GM12878 (cell line): ENCODE measurements around the gene NOS1AP. TPM values are rescaled to one million over a fixed set of nuclear protein-coding genes. Genes with fewer than 3 reads are reported as not detected.
"Not testable (repeated sequence)": the region's sequence is repeated elsewhere in the genome, so short reads cannot be mapped to it uniquely, and the experiment has no call there.

Experiments used
- ATAC-seq: fragments of 200-7000 bp; cut with Tn5 transposase; 3 replicates; pipeline ENCODE4 v1.9.1; 2020; ENCODE audit warnings: mild to moderate bottlenecking, moderate library complexity
- BruUV-seq: library from RNA; stranded (reverse); fragments of 400-500 nt; replicated peaks from 2 replicates; lab custom pipeline; 2021; lab: Mats Ljungman, UMichigan
- CTCF ChIA-PET: fragments of 300-600 bp; sonication (Branson Sonifier 250); formaldehyde crosslinking; extraction: SDS; loops from one replicate; lab custom pipeline; 2021; ENCODE audit warnings: inconsistent platforms; lab: Yijun Ruan, JAX
- POLR2A ChIA-PET: fragments of 350-600 bp; formaldehyde crosslinking; extraction: SDS; loops from one replicate; lab custom pipeline; 2021; ENCODE audit warnings: inconsistent platforms; lab: Charles Lee
- RAD21 ChIA-PET: fragments of 300-600 bp; sonication (Branson Sonifier 250); formaldehyde crosslinking; loops from one replicate; lab custom pipeline; 2023; ENCODE audit warnings: antibody characterized with exemption; ENCODE audit not compliant: unreplicated experiment; lab: Charles Lee
- SMC1A ChIA-PET: fragments of 300-600 bp; sonication (Branson Sonifier 250); formaldehyde crosslinking; loops from one replicate; lab custom pipeline; 2023; ENCODE audit not compliant: unreplicated experiment, uncharacterized antibody; lab: Charles Lee
- DNase-seq: peaks from one replicate; pipeline ENCODE4 v3.0.0-alpha.2; 2011; ENCODE audit warnings: low read depth, low spot score
- FAIRE-seq: peaks from 3 replicates; lab custom pipeline; 2011; peaks lifted over from hg19 to GRCh38; lab: Jason Lieb, UNC
- H2AFZ ChIP-seq: 2 replicates; pipeline ENCODE4 v1.6.0; 2011; ENCODE audit warnings: low read depth, low read length, control low read depth; ENCODE audit not compliant: control insufficient read depth
- H3K27ac ChIP-seq: 2 replicates; pipeline ENCODE4 v1.5.1; 2011; ENCODE audit warnings: control low read depth; ENCODE audit not compliant: control insufficient read depth, insufficient read depth
- H3K27me3 ChIP-seq, 2 experiments: replicated peaks in 1 of 2; 2 replicates each; pipeline versions ENCODE4 v1.6.0 to v1.6.1; 2011; ENCODE audit warnings: low read length in 1 of 2; ENCODE audit not compliant: control insufficient read depth in 2 of 2, insufficient read depth in 2 of 2
- H3K36me3 ChIP-seq, 2 experiments: 2 replicates each; pipeline ENCODE4 v1.5.1; 2011; ENCODE audit warnings: low read length in 1 of 2; ENCODE audit not compliant: control insufficient read depth in 2 of 2, insufficient read depth in 2 of 2
- H3K4me1 ChIP-seq: 2 replicates; pipeline ENCODE4 v1.6.1; 2011; ENCODE audit warnings: mild to moderate bottlenecking, low read length, moderate library complexity, mixed read lengths; ENCODE audit not compliant: control insufficient read depth, insufficient read depth
- H3K4me2 ChIP-seq: 2 replicates; pipeline ENCODE4 v1.6.0; 2011; ENCODE audit warnings: control low read depth; ENCODE audit not compliant: control insufficient read depth, insufficient read depth
- H3K4me3 ChIP-seq: fragments of 200-600 bp; sonication (generic); 2 replicates; pipeline ENCODE4 v1.5.1; 2016
- H3K79me2 ChIP-seq: 2 replicates; pipeline ENCODE4 v1.6.0; 2011; ENCODE audit warnings: low read length; ENCODE audit not compliant: control insufficient read depth, insufficient read depth
- H3K9ac ChIP-seq: 2 replicates; pipeline ENCODE4 v1.8.0; 2011; ENCODE audit warnings: low read length, control low read depth, mixed read lengths; ENCODE audit not compliant: control insufficient read depth, insufficient read depth
- H3K9me3 ChIP-seq: replicated peaks from 3 replicates; pipeline ENCODE4 v1.5.1; 2011; ENCODE audit warnings: mild to moderate bottlenecking, low read length; ENCODE audit not compliant: control insufficient read depth, insufficient read depth
- H4K20me1 ChIP-seq: 2 replicates; pipeline ENCODE4 v1.6.0; 2011; ENCODE audit not compliant: control insufficient read depth, insufficient read depth
- WGBS: methylation state at CpG from one replicate; pipeline ENCODE4 v1.1.6; 2016; ENCODE audit warnings: low lambda C conversion rate; ENCODE audit not compliant: insufficient replicate concordance, insufficient coverage; ENCODE audit errors: missing lambda C conversion rate; 5-methylcytosine and 5-hydroxymethylcytosine counted together
- in situ Hi-C: fragments of 300-500 bp; cut with MboI; formaldehyde crosslinking; loops from 9 replicates; pipeline ENCODE4 v1.14.3; 2018; ENCODE audit warnings: mixed read lengths
- intact Hi-C: fragments of 100-400 bp; cut with micrococcal nuclease; formaldehyde crosslinking; loops from one replicate; pipeline ENCODE4 v1.14.2; 2022; ENCODE audit not compliant: unreplicated experiment
- microRNA counts: library from miRNA; unstranded; fragments of <30 nt; microRNA quantifications from one replicate; lab custom pipeline; 2016
- microRNA-seq: library from miRNA; unstranded; fragments of <30 nt; microRNA quantifications from one replicate; pipeline ENCODE4, GENCODE V29; 2018
- polyA plus RNA-seq, 11 experiments: library from polyadenylated mRNA; depleted of rRNA in 4 of 11; unstranded in 6 of 11; stranded (reverse) in 5 of 11; fragments of >200 nt; fragmentation: Nextera tagmentation in 4 of 11; fragmentation: Illumina TruSeq in 1 of 11; extraction: Ambion mirVana in 4 of 11; extraction: Trizol in 1 of 11; gene quantifications; 1 replicate in 1 of 11; 2 replicates in 10 of 11; pipeline versions ENCODE4 v1.2.1 to v1.2.3, GENCODE V29; 2011 to 2016; ENCODE audit warnings: inconsistent platforms in 2 of 11, missing spikeins in 2 of 11, low read depth in 1 of 11
- small RNA-seq: library from RNA; depleted of rRNA; stranded (forward); fragments of <200 nt; gene quantifications from one replicate; pipeline ENCODE3, GENCODE V24; 2014
- total RNA-seq, 4 experiments: library from RNA; depleted of rRNA in 3 of 4; stranded (reverse); fragments of >200 nt in 3 of 4; fragmentation: Illumina TruSeq in 1 of 4; extraction: Trizol in 1 of 4; gene quantifications; 2 replicates each; pipeline versions ENCODE4 v1.2.1 to v1.2.3, GENCODE V29; 2013 to 2021

The NOS1AP gene
- total and polyA plus RNA-seq, 10 of the 15 experiments (the other 5 are each of a cell fraction or from before 2014, with no cell fraction given), result 0.03 to 0.15 TPM; not detected in 8

DNA sequence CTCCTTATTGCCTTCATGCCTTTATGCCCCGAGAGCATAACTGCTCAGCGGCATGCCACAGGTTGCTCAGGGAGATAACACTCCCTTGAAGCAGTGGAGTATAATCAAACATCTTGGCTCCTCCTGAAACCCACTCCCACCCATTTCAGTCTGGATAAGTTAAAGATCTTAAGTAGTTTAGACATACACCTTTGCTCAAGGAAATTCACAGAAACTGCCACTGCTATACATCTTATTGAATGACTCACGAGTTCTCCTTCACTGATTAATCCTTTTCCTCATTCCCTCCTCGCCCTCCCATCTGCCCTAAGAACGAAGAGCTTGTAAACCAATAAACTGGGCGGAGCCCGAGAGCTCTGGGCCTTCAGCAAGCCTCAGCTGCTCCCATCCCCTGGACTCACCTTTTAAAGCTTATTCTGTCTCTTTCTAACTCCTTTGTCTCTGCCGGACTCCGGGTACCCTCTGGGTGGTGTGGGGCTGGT is 350.0 kb downstream of the NOS1AP start:
- H3K4me2 ChIP-seq, H2AFZ ChIP-seq, H3K36me3 ChIP-seq, DNase-seq, H3K79me2 ChIP-seq, RAD21 ChIA-PET, H3K27ac ChIP-seq, H4K20me1 ChIP-seq, BruUV-seq, CTCF ChIA-PET, in situ Hi-C loops, intact Hi-C loops, H3K4me1 ChIP-seq, FAIRE-seq, H3K9ac ChIP-seq, H3K4me3 ChIP-seq, H3K9me3 ChIP-seq, H3K27me3 ChIP-seq, ATAC-seq, POLR2A ChIA-PET: not testable (repeated sequence)
- SMC1A ChIA-PET, result interaction anchor here (1.3 to 1.7 kb wide), 2 partner anchors 9 to 11 kb away, joined by 3 to 4 read pairs; no protein-coding TSS in a partner anchor
- 52% methylated on average over 9 of the region's 9 CpGs for WGBS

MicroRNA genes within 50 kb of the gene (microRNA counts, 767-probe panel; counts per million panel counts)
- 55.3 counts per million for microRNA hsa-miR-556-3p (lab: Ali Mortazavi, UCI)
- 55.3 counts per million for microRNA hsa-miR-556-5p (lab: Ali Mortazavi, UCI)

Small RNA genes within 50 kb of the gene (microRNA-seq; reads per million reads assigned to microRNA genes)
- gene MIR4654, result not detected
- gene MIR556, result 0.75 reads per million

Small RNA genes within 50 kb of the gene (small RNA-seq; reads per million reads assigned to genes)
- gene MIR4654 (not detected), gene MIR556 (not detected), gene RNA5SP61 (not detected)

Other genes with a start within 250 kb of the NOS1AP start
- gene OLFML2B, start 45.8 kb upstream of the NOS1AP start, total RNA-seq (2014; rRNA removed), result not detected in 2 replicates
- not detected in 2 replicates for gene OLFML2B, start 45.8 kb upstream of the NOS1AP start, total RNA-seq (2014; rRNA removed; fragmentation: Illumina TruSeq; extraction: Trizol)
- gene OLFML2B, start 45.8 kb upstream of the NOS1AP start, total RNA-seq (2021), result not detected in 2 replicates
- not detected in 2 replicates for gene OLFML2B, start 45.8 kb upstream of the NOS1AP start, polyA plus RNA-seq (2011; rRNA removed)
- gene OLFML2B, start 45.8 kb upstream of the NOS1AP start, polyA plus RNA-seq (2014; fragmentation: Illumina TruSeq; extraction: Trizol), result not detected in 2 replicates
- gene OLFML2B, start 45.8 kb upstream of the NOS1AP start, polyA plus RNA-seq (2014; fragmentation: Nextera tagmentation; extraction: Ambion mirVana), result not detected
- gene OLFML2B, start 45.8 kb upstream of the NOS1AP start, polyA plus RNA-seq (2014; rRNA removed), result not detected in 2 replicates
- not detected for gene OLFML2B, start 45.8 kb upstream of the NOS1AP start, polyA plus RNA-seq (2016; fragmentation: Nextera tagmentation; extraction: Ambion mirVana)